Tibial nerve (tissue), 4 donors: ENCODE results near the gene CYTH1. TPM values are rescaled to one million over a fixed set of nuclear protein-coding genes. Genes with fewer than 3 reads are reported as not detected.
A peak's percentile ranks its signal among the peaks of the same experiment; 100 is the strongest.

Experiments used
- DNase-seq, 2 donors: peaks; one replicate each; pipeline ENCODE4 v3.0.0-alpha.2; 2019; ENCODE audit warnings: low spot score in 2 of 2
- H3K27ac ChIP-seq, 4 donors: fragments of 200-600 bp; sonication (generic) in 3 of 4; one replicate each; pipeline ENCODE4 v1.5.1; 2017 to 2019; ENCODE audit warnings: mild to moderate bottlenecking in 1 of 4
- H3K27me3 ChIP-seq, 2 donors: fragments of 200-600 bp; sonication (generic) in 1 of 2; one replicate each; pipeline versions ENCODE4 v1.5.1 to v1.6.0; 2017 to 2019
- H3K36me3 ChIP-seq, 3 donors: fragments of 200-600 bp; sonication (generic); one replicate each; pipeline ENCODE4 v1.5.1; 2018 to 2019
- H3K4me1 ChIP-seq, 4 donors: fragments of 200-600 bp; sonication (generic) in 3 of 4; one replicate each; pipeline ENCODE4 v1.5.1; 2017 to 2019
- H3K4me3 ChIP-seq, 4 donors: fragments of 200-600 bp; sonication (generic) in 3 of 4; one replicate each; pipeline ENCODE4 v1.5.1; 2017 to 2019; ENCODE audit warnings: mild to moderate bottlenecking in 1 of 4, moderate library complexity in 1 of 4
- H3K9me3 ChIP-seq, 4 donors: fragments of 200-600 bp; sonication (generic) in 3 of 4; one replicate each; pipeline ENCODE4 v1.5.1; 2017 to 2019
- CTCF ChIP-seq, 5 experiments: fragments of 200-600 bp in 3 of 5; fragments of 450-650 bp in 2 of 5; sonication (generic) in 3 of 5; IDR thresholded peaks; one replicate each; pipeline ENCODE4 v1.5.1; 2016 to 2019; ENCODE audit warnings: antibody characterized with exemption in 5 of 5, mild to moderate bottlenecking in 3 of 5, moderate library complexity in 2 of 5
- EP300 ChIP-seq, 2 donors: sonication (generic); formaldehyde crosslinking; IDR thresholded peaks; one replicate each; pipeline ENCODE4 v1.6.1; 2017; ENCODE audit warnings: antibody characterized with exemption in 2 of 2, mild to moderate bottlenecking in 1 of 2
- POLR2A ChIP-seq, 2 donors: fragments of 450-650 bp; IDR thresholded peaks; one replicate each; pipeline ENCODE4 v1.6.1; 2017; ENCODE audit warnings: antibody characterized with exemption in 2 of 2, mild to moderate bottlenecking in 2 of 2, moderate library complexity in 2 of 2
- WGBS, 2 donors: methylation state at CpG; one replicate each; pipeline ENCODE4 v1.1.5; 2018; 5-methylcytosine and 5-hydroxymethylcytosine counted together
- total RNA-seq, 4 donors: library from RNA; depleted of rRNA; stranded (reverse); fragments of >200 nt; gene quantifications; one replicate each; pipeline ENCODE4 v1.1.0, GENCODE V29; 2016

CYTH1 gene
- total RNA-seq, 4 donors from 2014 or later = 53.1 to 81.0 (median 63.8) TPM

DNA sequence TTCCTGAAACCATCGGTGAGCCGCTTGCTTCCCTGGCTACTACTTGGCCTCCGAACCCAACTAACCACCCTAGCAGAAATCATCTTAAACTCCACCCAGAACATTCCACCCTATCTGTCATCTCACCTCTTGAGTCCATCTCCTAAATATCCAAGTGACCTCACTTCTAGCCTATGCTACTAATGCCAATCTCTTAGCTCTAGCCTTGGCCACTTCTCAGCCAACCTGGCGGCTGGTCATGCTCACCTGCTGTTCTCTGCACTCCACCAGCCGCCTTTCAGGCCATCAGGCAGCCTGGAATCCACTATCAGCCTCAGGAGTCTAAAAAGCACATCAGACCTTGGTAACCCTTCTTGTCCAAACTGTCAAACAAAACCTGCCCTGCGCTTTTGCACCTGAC is 11.9 kb upstream of the CYTH1 start:
- H3K4me3 ChIP-seq = no peak overlapping the region
- WGBS, 2 donors = 81 to 84% methylated on average over 6 of the region's 6 CpGs
- peaks cover 0 to 62% (median 12%) of the 10 kb centered on the region in 3 donors for H3K36me3 ChIP-seq
- DNase-seq = no peak
- TF ChIP-seq EP300 (IDR thresholded peaks at IDR 0.05) (no peak), POLR2A (IDR thresholded peaks at IDR 0.05) (no peak), CTCF (IDR thresholded peaks at IDR 0.05) (no peak)
- no peaks in the 10 kb centered on the region for H3K27me3 ChIP-seq
- H3K9me3 ChIP-seq = no peaks in the 10 kb centered on the region
- H3K27ac ChIP-seq = no peak overlapping the region
- peaks cover 0 to 36% (median 23%) of the 10 kb centered on the region in 4 donors for H3K4me1 ChIP-seq

DNA sequence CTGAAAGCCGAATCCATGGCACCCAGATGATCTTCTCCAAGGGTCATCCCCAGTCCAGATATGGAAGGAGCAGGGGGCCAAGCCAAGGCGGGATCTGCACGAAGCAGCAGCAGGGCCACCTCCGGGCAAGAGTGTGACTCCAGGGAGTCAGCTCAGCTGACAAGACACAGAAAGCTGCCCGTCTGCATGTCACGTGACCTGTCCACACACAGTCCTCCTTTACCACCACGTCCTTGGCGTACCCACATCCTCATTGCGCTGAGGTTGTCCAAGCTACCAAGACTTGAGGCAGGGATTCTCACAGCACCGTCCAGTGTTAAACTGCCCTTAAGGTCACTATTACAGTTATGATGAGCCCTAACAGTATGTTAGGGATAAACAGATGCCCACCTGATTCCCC is 11.3 kb upstream of the CYTH1 start:
- no peaks in the 10 kb centered on the region for H3K9me3 ChIP-seq
- no peaks in the 10 kb centered on the region for H3K27me3 ChIP-seq
- WGBS, 2 donors = 81 to 86% methylated on average over 10 of the region's 10 CpGs
- no peak overlapping the region for H3K27ac ChIP-seq
- H3K4me1 ChIP-seq = peaks cover 0 to 36% (median 23%) of the 10 kb centered on the region in 4 donors
- H3K4me3 ChIP-seq = no peak overlapping the region
- no peak for DNase-seq
- TF ChIP-seq POLR2A (IDR thresholded peaks at IDR 0.05) (no peak), EP300 (IDR thresholded peaks at IDR 0.05) (no peak), CTCF (IDR thresholded peaks at IDR 0.05) (no peak)
- peaks cover 0 to 58% (median 12%) of the 10 kb centered on the region in 3 donors for H3K36me3 ChIP-seq

GRCh38 chr17:78791840-78792709 is 10.0 kb upstream of the CYTH1 start:
- TF ChIP-seq POLR2A (IDR thresholded peaks at IDR 0.05) (no peak), CTCF (IDR thresholded peaks at IDR 0.05) (no peak), EP300 (IDR thresholded peaks at IDR 0.05) (no peak)
- no peak for DNase-seq
- peak overlapping the region in 3 of 4 donors; percentile 50 to 74 (median 60) for H3K27ac ChIP-seq
- no peaks in the 10 kb centered on the region for H3K9me3 ChIP-seq
- H3K36me3 ChIP-seq = peaks cover 0 to 54% (median 12%) of the 10 kb centered on the region in 3 donors
- H3K27me3 ChIP-seq = no peaks in the 10 kb centered on the region
- peaks cover 0 to 36% (median 23%) of the 10 kb centered on the region in 4 donors for H3K4me1 ChIP-seq
- 76 to 80% methylated on average over 11 of the region's 11 CpGs for WGBS, 2 donors
- H3K4me3 ChIP-seq = no peak overlapping the region

DNA sequence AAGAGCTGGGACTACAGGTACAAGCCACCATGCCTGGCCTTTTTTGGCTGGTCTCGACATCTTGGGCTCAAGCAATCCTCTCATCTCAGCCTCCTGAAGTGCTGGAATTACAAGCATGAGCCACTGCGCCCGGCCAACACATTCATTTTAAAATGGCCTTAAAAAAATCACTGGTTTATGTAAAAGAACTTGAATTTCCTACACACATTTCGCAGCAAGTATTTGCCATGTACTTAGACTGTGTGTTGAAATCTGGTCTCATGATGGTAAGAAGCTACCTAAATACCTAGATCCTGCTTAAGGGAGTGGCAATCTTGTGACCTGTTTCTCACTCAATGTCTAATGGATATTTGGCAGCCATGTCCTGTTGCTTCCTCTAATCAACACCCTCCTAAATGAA is 8.5 kb upstream of the CYTH1 start:
- DNase-seq = no peak
- TF ChIP-seq POLR2A (IDR thresholded peaks at IDR 0.05) = no peak
- no peak for TF ChIP-seq EP300 (IDR thresholded peaks at IDR 0.05)
- no peak for TF ChIP-seq CTCF (IDR thresholded peaks at IDR 0.05)
- Histone ChIP-seq H3K4me3 (no peak overlapping the region), H3K27me3 (no peaks in the 10 kb centered on the region), H3K27ac (peak overlapping the region in 2 of 4 donors; percentile 57 to 63), H3K9me3 (no peaks in the 10 kb centered on the region), H3K36me3 (peaks cover 0 to 41% (median 5%) of the 10 kb centered on the region in 3 donors), H3K4me1 (peaks cover 0 to 36% (median 23%) of the 10 kb centered on the region in 4 donors)
- 90 to 92% methylated on average over 4 of the region's 4 CpGs for WGBS, 2 donors

GRCh38 chr17:78789663-78790181 is 7.6 kb upstream of the CYTH1 start:
- H3K9me3 ChIP-seq = no peaks in the 10 kb centered on the region
- TF ChIP-seq EP300 (IDR thresholded peaks at IDR 0.05) = peak in 1 of 2 donors; percentile 53
- no peak for TF ChIP-seq CTCF (IDR thresholded peaks at IDR 0.05)
- H3K36me3 ChIP-seq = peaks cover 0 to 32% (median 0%) of the 10 kb centered on the region in 3 donors
- H3K27ac ChIP-seq = peak overlapping the region in 3 of 4 donors; percentile 37 to 63 (median 57)
- H3K27me3 ChIP-seq = no peaks in the 10 kb centered on the region
- 54 to 55% methylated on average over 14 of the region's 14 CpGs for WGBS, 2 donors
- no peak overlapping the region for H3K4me3 ChIP-seq
- peak; percentile 68 to 79 for DNase-seq
- peaks cover 0 to 40% (median 23%) of the 10 kb centered on the region in 4 donors for H3K4me1 ChIP-seq
